Spleen (tissue), 7 donors: ENCODE measurements around the gene CLEC16A.
A peak's percentile ranks its signal among the peaks of the same experiment; 100 is the strongest.

ENCODE experiments used
- POLR2A ChIP-seq, 3 donors: fragments of 450-650 bp; IDR thresholded peaks; one replicate each; pipeline ENCODE4 v1.5.1; 2017; ENCODE audit warnings: antibody characterized with exemption in 3 of 3, mild to moderate bottlenecking in 1 of 3
- TF ChIP-seq, protein P1 (sequence below), 11 experiments: fragments of 200-600 bp in 7 of 11; fragments of 450-650 bp in 4 of 11; sonication (generic) in 4 of 11; IDR thresholded peaks in 8 of 11; conservative IDR thresholded peaks in 3 of 11; 1 replicate in 7 of 11; 2 replicates in 4 of 11; pipeline versions ENCODE4 v1.4.0 to v1.8.0; 2016 to 2021; ENCODE audit warnings: antibody characterized with exemption in 11 of 11, inconsistent platforms in 4 of 11, mild to moderate bottlenecking in 1 of 11
- donor health status: DM: no; HTN: no; CAD: no; lungs with moderate emphysema.
- donor health status: DM: no; HTN: no; CAD: no.
- donor health status: DM: no; HTN: no; CAD: no.

DNA sequence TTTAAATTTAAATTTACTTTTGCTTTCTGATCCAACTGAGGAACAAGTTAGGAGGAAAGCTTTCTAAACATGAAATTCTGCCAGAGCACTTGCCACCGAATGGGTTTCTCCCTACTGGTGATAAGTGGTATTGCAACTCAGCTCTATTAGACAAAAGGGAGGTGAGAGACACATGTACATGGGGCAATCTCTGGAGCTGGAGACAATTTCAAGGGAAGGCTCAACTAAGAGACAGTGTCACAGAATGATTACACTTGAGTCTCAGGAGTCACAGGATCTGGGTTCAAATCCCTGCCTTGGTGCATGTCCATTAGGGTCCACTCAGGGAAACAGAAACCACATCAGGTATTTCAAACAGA, 274.2 kb downstream of the CLEC16A start:
- no peak for TF ChIP-seq POLR2A (IDR thresholded peaks at IDR 0.05)
- TF ChIP-seq, protein P1, sequence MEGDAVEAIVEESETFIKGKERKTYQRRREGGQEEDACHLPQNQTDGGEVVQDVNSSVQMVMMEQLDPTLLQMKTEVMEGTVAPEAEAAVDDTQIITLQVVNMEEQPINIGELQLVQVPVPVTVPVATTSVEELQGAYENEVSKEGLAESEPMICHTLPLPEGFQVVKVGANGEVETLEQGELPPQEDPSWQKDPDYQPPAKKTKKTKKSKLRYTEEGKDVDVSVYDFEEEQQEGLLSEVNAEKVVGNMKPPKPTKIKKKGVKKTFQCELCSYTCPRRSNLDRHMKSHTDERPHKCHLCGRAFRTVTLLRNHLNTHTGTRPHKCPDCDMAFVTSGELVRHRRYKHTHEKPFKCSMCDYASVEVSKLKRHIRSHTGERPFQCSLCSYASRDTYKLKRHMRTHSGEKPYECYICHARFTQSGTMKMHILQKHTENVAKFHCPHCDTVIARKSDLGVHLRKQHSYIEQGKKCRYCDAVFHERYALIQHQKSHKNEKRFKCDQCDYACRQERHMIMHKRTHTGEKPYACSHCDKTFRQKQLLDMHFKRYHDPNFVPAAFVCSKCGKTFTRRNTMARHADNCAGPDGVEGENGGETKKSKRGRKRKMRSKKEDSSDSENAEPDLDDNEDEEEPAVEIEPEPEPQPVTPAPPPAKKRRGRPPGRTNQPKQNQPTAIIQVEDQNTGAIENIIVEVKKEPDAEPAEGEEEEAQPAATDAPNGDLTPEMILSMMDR (IDR thresholded peaks at IDR 0.05 in 8 of 11, conservative IDR thresholded peaks at IDR 0.05 in 3 of 11) = peak in 8 of 11 experiments; percentile 22 to 55 (median 42)
